Brain pericyte (primary cell): Measurements from ENCODE around the gene SLC2A4.
A peak's percentile ranks its signal among the peaks of the same experiment; 100 is the strongest.
"Not testable (repeated sequence)": the region's sequence is repeated elsewhere in the genome, so short reads cannot be mapped to it uniquely, and the experiment has no call there.

Experiments used
- DNase-seq: peaks from one replicate; pipeline ENCODE4 v3.0.0-alpha.2; 2012; ENCODE audit warnings: low read depth, low spot score

SLC2A4 gene

GRCh38 chr17:7281074-7281952 lies at the start of gene SLC2A4:
TSS of gene SLC2A4 (plus strand) at chr17:7281718. CDS start at chr17:7281935, 217 bp downstream.
- peak; percentile 66 for DNase-seq

GRCh38 chr17:7232114-7232513 lies 49.4 kb upstream of the SLC2A4 start:
- DNase-seq: no peak

- DNase-seq: no peak
Observed at GRCh38 chr17:7233701-7234082, 47.8 kb upstream of the SLC2A4 start.

- peak; percentile 81 for DNase-seq
Observed at GRCh38 chr17:7234083-7234951, 47.2 kb upstream of the SLC2A4 start, which contains the start of gene DVL2. TSS of gene DVL2 (minus strand) at chr17:7234517. CDS start at chr17:7234262, 255 bp downstream.

GRCh38 chr17:7235693-7236665 lies 45.5 kb upstream of the SLC2A4 start:
- DNase-seq: no peak

- DNase-seq: no peak
Observed at GRCh38 chr17:7236808-7237207, 44.7 kb upstream of the SLC2A4 start.

GRCh38 chr17:7237266-7237760 lies 44.2 kb upstream of the SLC2A4 start:
- DNase-seq: no peak

GRCh38 chr17:7237761-7238419 lies 43.6 kb upstream of the SLC2A4 start:
- DNase-seq: no peak

- no peak for DNase-seq
Observed at GRCh38 chr17:7238420-7239090, 43.0 kb upstream of the SLC2A4 start.

GRCh38 chr17:7239091-7240027 lies 42.2 kb upstream of the SLC2A4 start, which contains the start of gene PHF23:
TSS of gene PHF23 (minus strand) at chr17:7239457. CDS start at chr17:7239279, 178 bp downstream.
- peak; percentile 98 for DNase-seq

- DNase-seq: no peak
Observed at GRCh38 chr17:7240375-7240774, 41.1 kb upstream of the SLC2A4 start.

GRCh38 chr17:7241090-7241733 lies 40.3 kb upstream of the SLC2A4 start:
- no peak for DNase-seq

- DNase-seq: peak; percentile 89
Observed at GRCh38 chr17:7241783-7242716, 39.5 kb upstream of the SLC2A4 start, which contains the start of gene GABARAP. TSS of gene GABARAP (minus strand) at chr17:7242449. CDS start at chr17:7242330, 119 bp downstream.

GRCh38 chr17:7242717-7243452 lies 38.6 kb upstream of the SLC2A4 start:
- peak; percentile 90 for DNase-seq

- DNase-seq: no peak
Observed at GRCh38 chr17:7243453-7243729, 38.1 kb upstream of the SLC2A4 start.

GRCh38 chr17:7243838-7244237 lies 37.7 kb upstream of the SLC2A4 start:
- not testable (repeated sequence) for DNase-seq
